ENCODE measurements around the gene ITPR1.
"Not testable (repeated sequence)": the region's sequence is repeated elsewhere in the genome, so short reads cannot be mapped to it uniquely, and the experiment has no call there.

The ITPR1 gene

GRCh38 chr3:4574426-4574965 lies 81.3 kb downstream of the ITPR1 start:
- no peak for DNase-seq

- no peak for DNase-seq
Measured at GRCh38 chr3:4575381-4575780, 82.2 kb downstream of the ITPR1 start.

- DNase-seq = no peak
Measured at GRCh38 chr3:4577721-4578120, 84.6 kb downstream of the ITPR1 start.

- DNase-seq = no peak
Measured at GRCh38 chr3:4580346-4581123, 87.4 kb downstream of the ITPR1 start.

- DNase-seq = no peak
Measured at GRCh38 chr3:4581124-4581424, 87.9 kb downstream of the ITPR1 start.

GRCh38 chr3:4581498-4581897 lies 88.3 kb downstream of the ITPR1 start:
- DNase-seq = no peak

- DNase-seq = no peak
Measured at GRCh38 chr3:4581920-4582611, 88.9 kb downstream of the ITPR1 start.

- no peak for DNase-seq
Measured at GRCh38 chr3:4582624-4583023, 89.5 kb downstream of the ITPR1 start.

- no peak for DNase-seq
Measured at GRCh38 chr3:4583416-4583815, 90.3 kb downstream of the ITPR1 start.

GRCh38 chr3:4584456-4585249 lies 91.5 kb downstream of the ITPR1 start:
- no peak for DNase-seq

GRCh38 chr3:4586381-4586780 lies 93.2 kb downstream of the ITPR1 start:
- DNase-seq = no peak

- DNase-seq = no peak
Measured at GRCh38 chr3:4587061-4587837, 94.1 kb downstream of the ITPR1 start.

- DNase-seq = no peak
Measured at GRCh38 chr3:4587838-4588105, 94.6 kb downstream of the ITPR1 start.

- DNase-seq = no peak
Measured at GRCh38 chr3:4588466-4588865, 95.3 kb downstream of the ITPR1 start.

GRCh38 chr3:4589475-4590097 lies 96.4 kb downstream of the ITPR1 start:
- DNase-seq = no peak

- not testable (repeated sequence) for DNase-seq
Measured at GRCh38 chr3:4590849-4591248, 97.7 kb downstream of the ITPR1 start.

GRCh38 chr3:4591669-4592068 lies 98.5 kb downstream of the ITPR1 start:
- no peak for DNase-seq

- DNase-seq = no peak
Measured at GRCh38 chr3:4593014-4593413, 99.9 kb downstream of the ITPR1 start.

GRCh38 chr3:4595710-4596113 lies 102.6 kb downstream of the ITPR1 start:
- no peak for DNase-seq

GRCh38 chr3:4596612-4597011 lies 103.5 kb downstream of the ITPR1 start:
- no peak for DNase-seq

GRCh38 chr3:4597208-4597985 lies 104.2 kb downstream of the ITPR1 start:
- DNase-seq = no peak

GRCh38 chr3:4598232-4598631 lies 105.1 kb downstream of the ITPR1 start:
- not testable (repeated sequence) for DNase-seq

Data from NCI-H1092 (cell line).